H9 (cell line): Measurements from ENCODE around the gene PAK6. TPM values are rescaled to one million over a fixed set of nuclear protein-coding genes. Genes with fewer than 3 reads are reported as not detected.

Source experiments
- DNase-seq: peaks from one replicate; pipeline ENCODE4 v3.0.0-alpha.2; 2017
- H2AFZ ChIP-seq: one replicate; pipeline ENCODE4 v1.6.1; 2013; ENCODE audit warnings: mild to moderate bottlenecking, low read length, control low read depth, moderate library complexity
- H2AK5ac ChIP-seq: 2 replicates; pipeline ENCODE4 v1.6.1; 2013; ENCODE audit warnings: low read length, control low read depth, mixed read lengths; ENCODE audit not compliant: insufficient read length
- H2BK120ac ChIP-seq: one replicate; pipeline ENCODE4 v1.6.1; 2013; ENCODE audit warnings: low read depth, mild to moderate bottlenecking, low read length, control low read depth, inconsistent platforms; ENCODE audit not compliant: poor library complexity, severe bottlenecking
- H2BK12ac ChIP-seq: 2 replicates; pipeline ENCODE4 v1.6.1; 2013; ENCODE audit warnings: low read length, control low read depth, mixed read lengths, low read depth; ENCODE audit not compliant: insufficient read length
- H2BK15ac ChIP-seq: 2 replicates; pipeline ENCODE4 v1.6.1; 2013; ENCODE audit warnings: low read depth, low read length, control low read depth
- H2BK20ac ChIP-seq: one replicate; pipeline ENCODE4 v1.6.1; 2013; ENCODE audit warnings: low read depth, mild to moderate bottlenecking, low read length, control low read depth, inconsistent platforms; ENCODE audit not compliant: poor library complexity, severe bottlenecking
- H2BK5ac ChIP-seq: 2 replicates; pipeline ENCODE4 v1.6.1; 2013; ENCODE audit warnings: low read length, control low read depth, mixed read lengths; ENCODE audit not compliant: insufficient read length
- H3K14ac ChIP-seq: 2 replicates; pipeline ENCODE4 v1.6.1; 2013; ENCODE audit warnings: low read length, control low read depth; ENCODE audit not compliant: insufficient read depth
- H3K18ac ChIP-seq: 2 replicates; pipeline ENCODE4 v1.6.1; 2013; ENCODE audit warnings: low read depth, mild to moderate bottlenecking, mixed read lengths, low read length, control low read depth; ENCODE audit not compliant: insufficient read length
- H3K23ac ChIP-seq: 2 replicates; pipeline ENCODE4 v1.6.1; 2013; ENCODE audit warnings: low read length, control low read depth, mixed read lengths, low read depth; ENCODE audit not compliant: insufficient read length
- H3K23me2 ChIP-seq: 2 replicates; pipeline ENCODE4 v1.6.1; 2013; ENCODE audit warnings: low read depth, mild to moderate bottlenecking, mixed read lengths, low read length, control low read depth; ENCODE audit not compliant: insufficient read length, poor library complexity, severe bottlenecking
- H3K27ac ChIP-seq: 2 replicates; pipeline ENCODE4 v1.5.1; 2013; ENCODE audit warnings: low read length, control low read depth, mixed read lengths, low read depth; ENCODE audit not compliant: insufficient read length
- H3K27me3 ChIP-seq: 2 replicates; pipeline ENCODE4 v1.6.1; 2013; ENCODE audit warnings: low read length, control low read depth, inconsistent platforms; ENCODE audit not compliant: insufficient read depth
- H3K4ac ChIP-seq: 2 replicates; pipeline ENCODE4 v1.6.1; 2013; ENCODE audit warnings: low read depth, mild to moderate bottlenecking, control low read depth, inconsistent platforms, low read length, moderate library complexity
- H3K4me1 ChIP-seq: 2 replicates; pipeline ENCODE4 v1.6.1; 2013; ENCODE audit warnings: low read length, control low read depth, inconsistent platforms; ENCODE audit not compliant: insufficient read depth
- H3K4me2 ChIP-seq: 2 replicates; pipeline ENCODE4 v1.6.1; 2013; ENCODE audit warnings: low read length, control low read depth, mixed read lengths; ENCODE audit not compliant: insufficient read length, insufficient read depth
- H3K56ac ChIP-seq: 2 replicates; pipeline ENCODE4 v1.6.1; 2013; ENCODE audit warnings: low read depth, mild to moderate bottlenecking, mixed read lengths, low read length, control low read depth; ENCODE audit not compliant: insufficient read length
- H3K79me1 ChIP-seq: 2 replicates; pipeline ENCODE4 v1.6.1; 2013; ENCODE audit warnings: low read depth, mild to moderate bottlenecking, moderate library complexity, low read length, control low read depth, inconsistent platforms; ENCODE audit not compliant: insufficient read depth, poor library complexity, severe bottlenecking
- H3K79me2 ChIP-seq: 2 replicates; pipeline ENCODE4 v1.6.1; 2013; ENCODE audit warnings: low read length, control low read depth, inconsistent platforms; ENCODE audit not compliant: insufficient read depth
- H3K9ac ChIP-seq: 2 replicates; pipeline ENCODE4 v1.6.1; 2013; ENCODE audit warnings: low read length, control low read depth, mixed read lengths; ENCODE audit not compliant: insufficient read length; ENCODE audit errors: extremely low read depth
- H3K9me3 ChIP-seq: one replicate; pipeline ENCODE4 v1.6.1; 2013; ENCODE audit warnings: low read depth, low read length, inconsistent platforms; ENCODE audit not compliant: control insufficient read depth
- H3T11ph ChIP-seq: one replicate; pipeline ENCODE4 v1.6.1; 2013; ENCODE audit warnings: mild to moderate bottlenecking, low read length, control low read depth, inconsistent platforms
- H4K20me1 ChIP-seq: one replicate; pipeline ENCODE4 v1.6.1; 2013; ENCODE audit not compliant: control insufficient read depth, insufficient read length, insufficient read depth
- H4K5ac ChIP-seq: 2 replicates; pipeline ENCODE4 v1.6.1; 2013; ENCODE audit warnings: low read depth, mild to moderate bottlenecking, mixed read lengths, low read length, control low read depth; ENCODE audit not compliant: insufficient read length
- H4K8ac ChIP-seq: replicated peaks from 2 replicates; pipeline ENCODE4 v1.6.1; 2013; ENCODE audit warnings: low read length, control low read depth, mixed read lengths, low read depth; ENCODE audit not compliant: insufficient read length
- H4K91ac ChIP-seq: 2 replicates; pipeline ENCODE4 v1.6.1; 2013; ENCODE audit warnings: low read depth, mild to moderate bottlenecking, moderate library complexity, mixed read lengths, low read length, control low read depth; ENCODE audit not compliant: insufficient read length
- H3K27ac Mint-ChIP-seq, 3 experiments: 2 replicates in 2 of 3; 3 replicates in 1 of 3; pipeline ENCODE4 v1.8.0; 2020 to 2021; ENCODE audit warnings: mixed read lengths in 3 of 3, mild to moderate bottlenecking in 1 of 3, moderate library complexity in 1 of 3
- H3K27me3 Mint-ChIP-seq: 2 replicates; pipeline ENCODE4 v1.8.0; 2021; ENCODE audit warnings: low read depth, mild to moderate bottlenecking, moderate library complexity, mixed read lengths
- H3K36me3 Mint-ChIP-seq, 3 experiments: 2 replicates in 2 of 3; 3 replicates in 1 of 3; pipeline ENCODE4 v1.8.0; 2020 to 2021; ENCODE audit warnings: low read depth in 3 of 3, mixed read lengths in 3 of 3; ENCODE audit not compliant: insufficient read depth in 1 of 3
- H3K4me1 Mint-ChIP-seq, 2 experiments: 2 replicates each; pipeline ENCODE4 v1.8.0; 2020; ENCODE audit warnings: mixed read lengths in 2 of 2
- H3K4me3 Mint-ChIP-seq, 2 experiments: 2 replicates in 1 of 2; 3 replicates in 1 of 2; pipeline ENCODE4 v1.8.0; 2020 to 2021; ENCODE audit warnings: mild to moderate bottlenecking in 2 of 2, mixed read lengths in 2 of 2, moderate library complexity in 1 of 2
- H3K9me3 Mint-ChIP-seq, 2 experiments: 2 replicates in 1 of 2; 3 replicates in 1 of 2; pipeline ENCODE4 v1.8.0; 2020; ENCODE audit warnings: mild to moderate bottlenecking in 2 of 2, mixed read lengths in 2 of 2, moderate library complexity in 1 of 2
- CTCF ChIP-seq: fragments of 200-600 bp; sonication (generic); conservative IDR thresholded peaks from 3 replicates; pipeline ENCODE4 v1.8.0; 2021; ENCODE audit warnings: antibody characterized with exemption, mild to moderate bottlenecking
- WGBS: extraction: QIAGEN DNeasy Blood & Tissue Kit; methylation state at CpG from one replicate; pipeline ENCODE4 v1.1.7; 2013; ENCODE audit warnings: missing lambda C conversion rate, low lambda C conversion rate, mixed read lengths; ENCODE audit not compliant: insufficient read length; ENCODE audit errors: extremely low coverage; 5-methylcytosine and 5-hydroxymethylcytosine counted together
- total RNA-seq: library from RNA; stranded (reverse); gene quantifications from 2 replicates; pipeline ENCODE4 v1.2.1, GENCODE V29; 2021

PAK6 gene
- total RNA-seq, 1 experiment from 2014 or later, result 7.4 TPM

- Mint-ChIP-seq H3K36me3 (peaks cover 0 to 6% (median 2%) of the 10 kb centered on the region in 3 experiments; a peak in 3 of 7 replicates), H3K9me3 (no peaks in the 10 kb centered on the region; a peak in 1 of 5 replicates), H3K27me3 (peaks cover 50% of the 10 kb centered on the region), H3K4me3 (no peak overlapping the region), H3K27ac (no peak overlapping the region), H3K4me1 (peaks cover 13 to 51% of the 10 kb centered on the region in 2 experiments)
- Histone ChIP-seq H3K4ac (no peak overlapping the region), H3K9ac (no peak overlapping the region), H4K5ac (no peak overlapping the region), H3K27me3 (peaks cover 24% of the 10 kb centered on the region; the same call in 1 of the 2 replicates), H3K23ac (no peak overlapping the region), H3K18ac (no peak overlapping the region), H3K14ac (no peak overlapping the region), H3K56ac (no peak overlapping the region), H2BK20ac (no peak overlapping the region), H3T11ph (no peak overlapping the region), H4K8ac (no peak overlapping the region), H3K27ac (no peak overlapping the region), H2BK12ac (no peak overlapping the region), H3K79me1 (no peaks in the 10 kb centered on the region), H2AK5ac (no peak overlapping the region), H4K20me1 (no peaks in the 10 kb centered on the region), H2BK120ac (no peak overlapping the region), H2BK5ac (no peak overlapping the region), H3K4me1 (no peaks in the 10 kb centered on the region), H2AFZ (no peak overlapping the region), H3K23me2 (peaks cover 6% of the 10 kb centered on the region), H3K79me2 (no peaks in the 10 kb centered on the region), H4K91ac (no peak overlapping the region), H2BK15ac (no peak overlapping the region), H3K9me3 (no peaks in the 10 kb centered on the region), H3K4me2 (no peak overlapping the region)
- WGBS, result no CpG with 5 or more reads among the region's 10 CpGs
- no peak for DNase-seq
- TF ChIP-seq CTCF, result no peak
These were observed 39.2 kb downstream of the PAK6 start for GRCh38 chr15:40278026-40278425.
